Ovary (tissue), 3 donors: ENCODE measurements around the gene NKX2-2.

Source experiments
- EP300 ChIP-seq: sonication (generic); formaldehyde crosslinking; IDR thresholded peaks from one replicate; pipeline ENCODE4 v1.6.1; 2017; ENCODE audit warnings: antibody characterized with exemption
- TF ChIP-seq, protein P1 (sequence below), 3 donors: fragments of 450-650 bp in 2 of 3; fragments of 200-600 bp in 1 of 3; IDR thresholded peaks; one replicate each; pipeline versions ENCODE4 v1.5.1 to v1.8.0; 2016 to 2022; ENCODE audit warnings: antibody characterized with exemption in 3 of 3, mild to moderate bottlenecking in 1 of 3
- donor health status: DM: no; HTN: no; CAD: no.

DNA sequence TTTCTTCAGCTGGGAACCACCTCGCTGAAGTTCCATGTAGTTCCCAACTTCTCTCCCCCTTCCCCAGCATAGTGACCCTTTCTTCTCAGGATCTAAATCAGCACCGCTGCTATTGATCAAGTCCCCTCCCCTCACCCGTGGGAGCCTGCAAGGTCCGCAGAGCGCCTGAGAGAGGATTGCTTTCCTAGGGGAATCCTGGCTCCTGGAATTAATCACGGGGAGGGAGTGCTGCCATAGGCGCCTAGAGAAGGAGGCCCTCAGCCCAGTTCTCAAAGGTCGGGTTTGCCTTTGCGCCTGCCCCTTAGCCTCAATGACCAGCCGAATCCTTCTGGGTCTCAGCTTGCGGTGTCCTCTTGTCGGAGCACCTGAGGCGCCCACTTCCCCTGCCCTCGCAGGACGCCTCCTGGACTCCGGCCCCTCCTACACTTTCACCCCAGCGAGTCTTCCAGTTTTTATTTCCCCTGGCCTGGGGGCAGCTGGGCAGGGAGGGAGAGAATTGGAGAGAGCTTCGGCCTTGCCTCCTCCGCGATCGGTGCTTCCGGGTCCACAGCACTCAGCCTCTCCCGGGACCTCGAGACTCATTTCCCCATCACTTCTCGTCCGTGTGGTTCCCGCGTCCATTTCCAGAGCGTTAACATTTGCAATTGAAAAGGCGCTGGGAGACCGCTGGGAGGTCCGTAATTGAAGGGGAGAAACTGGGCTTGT lies 3.1 kb upstream of the NKX2-2 start:
- TF ChIP-seq, protein P1, sequence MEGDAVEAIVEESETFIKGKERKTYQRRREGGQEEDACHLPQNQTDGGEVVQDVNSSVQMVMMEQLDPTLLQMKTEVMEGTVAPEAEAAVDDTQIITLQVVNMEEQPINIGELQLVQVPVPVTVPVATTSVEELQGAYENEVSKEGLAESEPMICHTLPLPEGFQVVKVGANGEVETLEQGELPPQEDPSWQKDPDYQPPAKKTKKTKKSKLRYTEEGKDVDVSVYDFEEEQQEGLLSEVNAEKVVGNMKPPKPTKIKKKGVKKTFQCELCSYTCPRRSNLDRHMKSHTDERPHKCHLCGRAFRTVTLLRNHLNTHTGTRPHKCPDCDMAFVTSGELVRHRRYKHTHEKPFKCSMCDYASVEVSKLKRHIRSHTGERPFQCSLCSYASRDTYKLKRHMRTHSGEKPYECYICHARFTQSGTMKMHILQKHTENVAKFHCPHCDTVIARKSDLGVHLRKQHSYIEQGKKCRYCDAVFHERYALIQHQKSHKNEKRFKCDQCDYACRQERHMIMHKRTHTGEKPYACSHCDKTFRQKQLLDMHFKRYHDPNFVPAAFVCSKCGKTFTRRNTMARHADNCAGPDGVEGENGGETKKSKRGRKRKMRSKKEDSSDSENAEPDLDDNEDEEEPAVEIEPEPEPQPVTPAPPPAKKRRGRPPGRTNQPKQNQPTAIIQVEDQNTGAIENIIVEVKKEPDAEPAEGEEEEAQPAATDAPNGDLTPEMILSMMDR (IDR thresholded peaks at IDR 0.05): no peak
- no peak for TF ChIP-seq EP300
